Measurements from ENCODE around the gene C1orf116. TPM values are rescaled to one million over a fixed set of nuclear protein-coding genes. Genes with fewer than 3 reads are reported as not detected.

The C1orf116 gene
- total and polyA plus RNA-seq, 10 donors: 0.02 to 1.0 (median 0.27) TPM; not detected in 1

DNA sequence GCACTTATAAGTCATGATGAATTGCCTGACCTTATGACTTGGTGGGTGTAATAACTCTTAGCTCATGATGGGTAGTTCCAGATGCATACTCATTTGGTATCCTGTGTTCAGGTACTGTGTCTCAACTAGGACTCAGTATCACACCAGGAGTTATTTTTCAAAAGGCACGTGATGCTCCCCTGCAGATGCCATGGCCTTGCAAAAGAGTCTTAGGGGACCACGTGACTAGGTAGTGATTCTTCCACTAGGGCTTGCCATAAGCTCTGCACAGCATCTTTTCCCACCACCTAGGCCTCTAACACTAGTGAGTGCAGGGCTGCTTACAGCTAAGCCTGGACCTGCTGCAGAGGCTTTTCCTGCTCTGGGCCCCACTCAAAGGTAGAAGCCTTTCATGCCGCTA is 58.4 kb downstream of the C1orf116 start:
- Histone ChIP-seq H3K4me1 (peaks cover 0 to 17% (median 0%) of the 10 kb centered on the region in 6 donors), H3K27me3 (replicated peaks in 1 of 7) (peaks cover 0 to 8% (median 0%) of the 10 kb centered on the region in 7 donors), H3K9me3 (no peaks in the 10 kb centered on the region), H3K4me3 (no peak overlapping the region), H3K36me3 (no peaks in the 10 kb centered on the region), H3K27ac (no peak overlapping the region)
- 84 to 93% (median 89%) methylated on average over 3 of the region's 3 CpGs for WGBS, 5 donors
- DNase-seq: no peak
- TF ChIP-seq POLR2A (IDR thresholded peaks at IDR 0.05) (no peak), POLR2AphosphoS5 (IDR thresholded peaks at IDR 0.05) (no peak)
- TF ChIP-seq, protein P1, sequence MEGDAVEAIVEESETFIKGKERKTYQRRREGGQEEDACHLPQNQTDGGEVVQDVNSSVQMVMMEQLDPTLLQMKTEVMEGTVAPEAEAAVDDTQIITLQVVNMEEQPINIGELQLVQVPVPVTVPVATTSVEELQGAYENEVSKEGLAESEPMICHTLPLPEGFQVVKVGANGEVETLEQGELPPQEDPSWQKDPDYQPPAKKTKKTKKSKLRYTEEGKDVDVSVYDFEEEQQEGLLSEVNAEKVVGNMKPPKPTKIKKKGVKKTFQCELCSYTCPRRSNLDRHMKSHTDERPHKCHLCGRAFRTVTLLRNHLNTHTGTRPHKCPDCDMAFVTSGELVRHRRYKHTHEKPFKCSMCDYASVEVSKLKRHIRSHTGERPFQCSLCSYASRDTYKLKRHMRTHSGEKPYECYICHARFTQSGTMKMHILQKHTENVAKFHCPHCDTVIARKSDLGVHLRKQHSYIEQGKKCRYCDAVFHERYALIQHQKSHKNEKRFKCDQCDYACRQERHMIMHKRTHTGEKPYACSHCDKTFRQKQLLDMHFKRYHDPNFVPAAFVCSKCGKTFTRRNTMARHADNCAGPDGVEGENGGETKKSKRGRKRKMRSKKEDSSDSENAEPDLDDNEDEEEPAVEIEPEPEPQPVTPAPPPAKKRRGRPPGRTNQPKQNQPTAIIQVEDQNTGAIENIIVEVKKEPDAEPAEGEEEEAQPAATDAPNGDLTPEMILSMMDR (IDR thresholded peaks at IDR 0.05 in 8 of 11, conservative IDR thresholded peaks at IDR 0.05 in 3 of 11): no peak
- intact Hi-C loops (cut with DNase I; ENCODE audit: low total_unique reads): no loop called here

DNA sequence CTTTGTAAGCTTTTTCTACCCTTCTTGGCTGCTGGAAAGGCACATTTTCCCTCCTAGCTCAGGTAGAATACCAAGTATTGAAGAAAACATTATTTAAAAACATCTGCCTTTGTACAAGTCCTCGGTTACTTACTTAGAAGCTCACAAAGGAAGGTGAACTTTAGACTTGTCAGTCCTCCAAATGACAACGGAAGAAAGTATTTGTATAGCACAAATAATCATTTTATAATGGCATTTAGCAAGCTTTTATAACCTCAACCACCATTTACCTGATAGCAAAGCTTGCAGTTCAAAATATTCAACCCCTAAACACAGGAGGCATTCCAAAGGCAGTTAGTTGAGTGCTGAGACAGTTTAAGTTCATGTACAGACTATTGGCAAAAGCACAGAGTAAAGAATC is 59.8 kb downstream of the C1orf116 start:
- TF ChIP-seq POLR2A (IDR thresholded peaks at IDR 0.05) (no peak), POLR2AphosphoS5 (IDR thresholded peaks at IDR 0.05) (no peak)
- Histone ChIP-seq H3K4me3 (no peak overlapping the region), H3K4me1 (peaks cover 0 to 31% (median 2%) of the 10 kb centered on the region in 6 donors), H3K9me3 (no peaks in the 10 kb centered on the region), H3K27me3 (replicated peaks in 1 of 7) (peaks cover 0 to 14% (median 0%) of the 10 kb centered on the region in 7 donors), H3K36me3 (no peaks in the 10 kb centered on the region), H3K27ac (no peak overlapping the region)
- intact Hi-C loops (cut with DNase I; ENCODE audit: low total_unique reads): no loop called here
- no peak for DNase-seq
- 84 to 97% (median 85%) methylated on average over 2 of the region's 2 CpGs for whole genome bisulfite sequencing, 5 donors

DNA sequence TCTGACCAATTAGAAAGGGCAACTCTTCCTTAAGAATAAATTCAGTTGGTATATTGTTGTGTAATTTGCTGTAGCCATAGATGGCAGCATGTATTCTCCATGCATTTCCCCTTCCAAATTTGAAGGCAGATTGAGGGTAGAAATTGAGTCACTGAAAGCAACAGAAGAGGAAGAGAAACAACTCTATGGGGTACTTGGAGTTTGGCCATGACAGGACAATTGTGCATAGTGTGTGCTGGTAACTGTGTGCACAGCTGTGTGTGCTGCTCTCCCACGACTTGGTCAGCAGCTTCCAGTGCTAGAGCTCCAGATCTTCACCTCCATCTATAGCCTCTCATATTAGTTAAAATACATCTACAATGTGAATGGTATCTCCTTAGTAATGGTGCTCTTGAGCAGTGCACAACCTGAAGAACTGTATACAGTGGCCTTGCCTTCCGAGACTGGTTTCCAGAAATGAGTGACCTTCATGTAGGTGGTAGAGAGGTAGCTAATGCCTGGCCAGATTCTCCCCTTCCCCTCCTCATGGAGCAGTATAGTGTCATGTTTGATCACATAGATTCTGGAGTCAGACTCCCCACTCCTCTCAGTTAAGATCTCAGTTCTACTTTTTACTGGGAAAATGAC is 61.4 kb downstream of the C1orf116 start:
- DNase-seq: no peak
- WGBS, 5 donors: 58 to 75% (median 61%) methylated on average over 2 of the region's 2 CpGs
- Histone ChIP-seq H3K27ac (no peak overlapping the region), H3K4me3 (no peak overlapping the region), H3K36me3 (no peaks in the 10 kb centered on the region), H3K27me3 (replicated peaks in 1 of 7) (peaks cover 0 to 14% (median 0%) of the 10 kb centered on the region in 7 donors), H3K4me1 (peaks cover 0 to 44% (median 12%) of the 10 kb centered on the region in 6 donors), H3K9me3 (no peaks in the 10 kb centered on the region)
- TF ChIP-seq POLR2AphosphoS5 (IDR thresholded peaks at IDR 0.05) (no peak), POLR2A (IDR thresholded peaks at IDR 0.05) (no peak)
- TF ChIP-seq, protein P1 (IDR thresholded peaks at IDR 0.05 in 8 of 11, conservative IDR thresholded peaks at IDR 0.05 in 3 of 11): no peak
- intact Hi-C loops (cut with DNase I; ENCODE audit: low total_unique reads): no loop called here

DNA sequence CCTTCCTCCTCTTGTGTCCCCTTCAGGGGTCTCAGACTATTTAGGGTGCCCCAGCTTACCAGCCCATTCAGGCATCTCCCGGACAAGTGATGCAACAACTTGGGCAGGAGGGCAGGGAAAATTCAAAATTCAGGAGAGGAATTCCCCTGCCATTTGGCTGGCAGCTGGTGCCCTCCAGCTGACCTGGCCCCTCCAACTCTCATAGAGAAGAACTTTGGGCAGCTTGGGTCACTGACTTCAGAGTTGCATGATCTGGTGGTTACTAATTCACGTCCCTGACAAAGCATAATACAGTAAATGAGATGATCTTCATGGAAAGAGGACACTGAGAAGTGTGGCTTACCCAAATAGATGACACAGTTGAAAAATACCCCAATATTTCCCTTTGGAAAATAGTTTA is 62.1 kb downstream of the C1orf116 start, which contains the start of gene FCAMR:
Gene FCAMR (minus strand): TSS at position 15 of the 400 bp plus-strand sequence. CDS start 335 bp downstream, outside the sequence.
- Histone ChIP-seq H3K4me1 (peaks cover 0 to 44% (median 12%) of the 10 kb centered on the region in 6 donors), H3K36me3 (no peaks in the 10 kb centered on the region), H3K4me3 (no peak within 1 kb of the TSS), H3K9me3 (no peaks in the 10 kb centered on the region), H3K27ac (no peak within 1 kb of the TSS), H3K27me3 (replicated peaks in 1 of 7) (peaks cover 0 to 14% (median 0%) of the 10 kb centered on the region in 7 donors)
- no peak for DNase-seq
- 55 to 76% (median 58%) methylated on average over 2 of the region's 2 CpGs for WGBS, 5 donors
- intact Hi-C loops (cut with DNase I; ENCODE audit: low total_unique reads): no loop called here
- no peak for TF ChIP-seq POLR2A (IDR thresholded peaks at IDR 0.05)

DNA sequence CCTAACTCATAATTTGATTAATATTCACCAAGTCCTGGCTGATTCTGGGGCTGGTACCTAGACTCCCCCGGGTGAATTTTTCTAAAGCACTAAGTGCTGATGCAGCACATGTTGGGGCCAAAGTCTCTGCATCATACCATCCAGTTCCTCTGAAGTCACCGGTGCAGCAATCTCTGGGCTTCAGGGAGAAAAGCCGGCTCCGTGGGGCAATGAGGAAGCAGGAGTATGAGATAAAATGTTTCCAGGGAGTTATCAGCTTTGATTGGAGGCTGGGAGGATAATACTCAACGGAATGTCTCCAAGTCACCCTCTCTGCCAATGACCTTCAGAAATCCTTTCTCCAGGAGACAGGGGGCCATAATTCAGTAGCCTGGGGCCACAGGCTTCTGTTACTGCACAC is 63.5 kb downstream of the C1orf116 start:
- no peak overlapping the region for H3K27ac ChIP-seq
- H3K27me3 ChIP-seq (replicated peaks in 1 of 7): peaks cover 0 to 14% (median 0%) of the 10 kb centered on the region in 7 donors
- DNase-seq: no peak
- H3K9me3 ChIP-seq: no peaks in the 10 kb centered on the region
- no peak overlapping the region for H3K4me3 ChIP-seq
- 52 to 77% (median 62%) methylated on average over 5 of the region's 5 CpGs for WGBS, 5 donors
- no peaks in the 10 kb centered on the region for H3K36me3 ChIP-seq
- intact Hi-C loops (cut with DNase I; ENCODE audit: low total_unique reads): no loop called here
- peaks cover 0 to 44% (median 12%) of the 10 kb centered on the region in 6 donors for H3K4me1 ChIP-seq
- TF ChIP-seq POLR2A (IDR thresholded peaks at IDR 0.05) (no peak), POLR2AphosphoS5 (IDR thresholded peaks at IDR 0.05) (no peak)
- TF ChIP-seq, protein P1 (IDR thresholded peaks at IDR 0.05 in 8 of 11, conservative IDR thresholded peaks at IDR 0.05 in 3 of 11): no peak

All from spleen (tissue), 11 donors.